Breast epithelium (tissue), 4 donors: ENCODE measurements around the gene OR7A17. TPM values are rescaled to one million over a fixed set of nuclear protein-coding genes. Genes with fewer than 3 reads are reported as not detected.

Source experiments
- DNase-seq, 2 donors: peaks; one replicate each; pipeline ENCODE4 v3.0.0-alpha.2; 2019; ENCODE audit warnings: low spot score in 2 of 2
- H3K27ac ChIP-seq, 2 donors: fragments of 200-600 bp; sonication (generic) in 1 of 2; one replicate each; pipeline ENCODE4 v1.5.1; 2016 to 2019; ENCODE audit warnings: mild to moderate bottlenecking in 1 of 2
- H3K27me3 ChIP-seq, 2 donors: fragments of 200-600 bp; sonication (generic) in 1 of 2; one replicate each; pipeline versions ENCODE4 v1.5.1 to v1.6.0; 2017 to 2019; ENCODE audit warnings: control low read depth in 1 of 2, mild to moderate bottlenecking in 1 of 2
- H3K36me3 ChIP-seq: fragments of 200-600 bp; one replicate; pipeline ENCODE4 v1.5.1; 2019
- H3K4me1 ChIP-seq, 2 donors: fragments of 200-600 bp; sonication (generic); one replicate each; pipeline ENCODE4 v1.5.1; 2016 to 2019; ENCODE audit warnings: control low read depth in 1 of 2
- H3K4me3 ChIP-seq, 3 donors: fragments of 200-600 bp; sonication (generic); 1 replicate in 2 of 3; 2 replicates in 1 of 3; pipeline ENCODE4 v1.5.1; 2016 to 2019; ENCODE audit warnings: mild to moderate bottlenecking in 3 of 3, moderate library complexity in 2 of 3
- H3K9me3 ChIP-seq, 2 donors: fragments of 200-600 bp; sonication (generic) in 1 of 2; one replicate each; pipeline ENCODE4 v1.5.1; 2016 to 2019; ENCODE audit warnings: control low read depth in 1 of 2
- CTCF ChIP-seq, 3 donors: fragments of 450-650 bp; IDR thresholded peaks; one replicate each; pipeline ENCODE4 v1.5.1; 2016 to 2017; ENCODE audit warnings: antibody characterized with exemption in 3 of 3, mild to moderate bottlenecking in 3 of 3, moderate library complexity in 3 of 3
- POLR2A ChIP-seq: fragments of 450-650 bp; IDR thresholded peaks from one replicate; pipeline ENCODE4 v1.6.1; 2016; ENCODE audit warnings: antibody characterized with exemption, mild to moderate bottlenecking, moderate library complexity
- POLR2AphosphoS5 ChIP-seq, 3 donors: sonication (generic); formaldehyde crosslinking; IDR thresholded peaks; one replicate each; pipeline ENCODE4 v1.6.1; 2017; ENCODE audit warnings: antibody characterized with exemption in 3 of 3
- intact Hi-C: fragments of 100-400 bp; cut with DNase I; formaldehyde crosslinking; loops from one replicate; pipeline ENCODE4 v1.15.1; 2023; ENCODE audit warnings: low total_unique reads
- total RNA-seq, 3 donors: library from RNA; depleted of rRNA; stranded (reverse); fragments of >200 nt; gene quantifications; one replicate each; pipeline ENCODE4 v1.1.0, GENCODE V29; 2016

OR7A17 gene
- total RNA-seq, 3 donors from 2014 or later = not detected

- no peaks in the 10 kb centered on the region for H3K27me3 ChIP-seq
- intact Hi-C loops = no loop called here
- H3K4me1 ChIP-seq = no peaks in the 10 kb centered on the region
- TF ChIP-seq POLR2AphosphoS5 (IDR thresholded peaks at IDR 0.05) = no peak
- no peak for TF ChIP-seq CTCF (IDR thresholded peaks at IDR 0.05)
- TF ChIP-seq POLR2A = no peak
- H3K36me3 ChIP-seq = no peaks in the 10 kb centered on the region
- H3K9me3 ChIP-seq = no peaks in the 10 kb centered on the region
- DNase-seq = no peak
- no peak overlapping the region for H3K27ac ChIP-seq
- no peak overlapping the region for H3K4me3 ChIP-seq
Measured at GRCh38 chr19:14830702-14831101, 55.2 kb downstream of the OR7A17 start.

Other genes starting within 250 kb of the OR7A17 start
- under 1 TPM in 1 of 3 donors, not detected in 2; 0.44 TPM for gene ADGRE3, start 211.3 kb downstream of the OR7A17 start, total RNA-seq
- 10 to 100 TPM; 28.5 to 31.6 (median 29.4) TPM for gene ZNF333, start 196.1 kb downstream of the OR7A17 start, total RNA-seq
- gene ADGRE2, start 107.6 kb downstream of the OR7A17 start, total RNA-seq = 10 to 100 TPM in 1 of 3 donors, 1 to 10 TPM in 2; 1.9 to 32.1 (median 9.8) TPM
- gene OR7A5, start 50.9 kb downstream of the OR7A17 start, total RNA-seq = 1 to 10 TPM in 1 of 3 donors, under 1 TPM in 1, not detected in 1; 0.33 to 1.3 TPM
- 1 to 10 TPM in 1 of 3 donors, under 1 TPM in 1, not detected in 1; 0.98 to 1.5 TPM for gene OR7C1, start 50.9 kb downstream of the OR7A17 start, total RNA-seq
- gene OR7A10, start 37.2 kb downstream of the OR7A17 start, total RNA-seq = not detected
- not detected for gene OR7C2, start 55.4 kb upstream of the OR7A17 start, total RNA-seq
- gene SLC1A6, start 93.7 kb upstream of the OR7A17 start, total RNA-seq = not detected
- under 1 TPM in 1 of 3 donors, not detected in 2; 0.29 TPM for gene CASP14, start 163.3 kb upstream of the OR7A17 start, total RNA-seq
- gene OR1I1, start 196.1 kb upstream of the OR7A17 start, total RNA-seq = not detected
- 10 to 100 TPM; 11.0 to 22.9 (median 14.9) TPM for gene SYDE1, start 221.3 kb upstream of the OR7A17 start, total RNA-seq